ENCODE data around the gene KRTAP10-3. TPM values are rescaled to one million over a fixed set of nuclear protein-coding genes. Genes with fewer than 3 reads are reported as not detected.

Gene KRTAP10-3
- total RNA-seq, 1 experiment from 2014 or later = not detected

GRCh38 chr21:44517175-44517899 is 41.3 kb downstream of the KRTAP10-3 start:
- DNase-seq = peak; percentile 87 to 95
- intact Hi-C loops (cut with micrococcal nuclease; ENCODE audit: unreplicated experiment) = loop anchor here (10.0 kb wide), 1 partner anchor 277 kb away; no protein-coding TSS in a partner anchor
- Histone ChIP-seq H3K4me3 (ENCODE audit: low read depth, low read length) (peak overlapping the region; percentile 47), H3K27me3 (replicated peaks; ENCODE audit: control insufficient read depth, insufficient read depth, low read length) (no peaks in the 10 kb centered on the region), H3K4me1 (peaks cover 7% of the 10 kb centered on the region; the same call in 1 of the 2 replicates), H3K9me3 (no peaks in the 10 kb centered on the region), H3K36me3 (ENCODE audit: control insufficient read depth, insufficient read depth, low read length) (no peaks in the 10 kb centered on the region)
- Mint-ChIP-seq H3K27me3 (ENCODE audit: insufficient read depth, unreplicated experiment) (no peaks in the 10 kb centered on the region), H3K4me3 (ENCODE audit: unreplicated experiment) (peak overlapping the region; percentile 77), H3K36me3 (ENCODE audit: insufficient read depth, unreplicated experiment) (no peaks in the 10 kb centered on the region), H3K27ac (ENCODE audit: unreplicated experiment) (no peak overlapping the region), H3K4me1 (ENCODE audit: low read depth, unreplicated experiment) (peaks cover 17% of the 10 kb centered on the region), H3K9me3 (ENCODE audit: unreplicated experiment) (peaks cover 13% of the 10 kb centered on the region)
- POLR2A ChIA-PET = no interaction called here
- CTCF ChIA-PET = interaction anchor here (0.9 to 1.3 kb wide), 2 partner anchors 225 to 276 kb away, joined by 4 to 5 read pairs; no protein-coding TSS in a partner anchor
- TF ChIP-seq CTCF (IDR thresholded peaks at IDR 0.05; ENCODE audit: insufficient read depth in 1 of 2, low read depth in 1 of 2, low read length in 1 of 2, severe bottlenecking in 1 of 2, unreplicated experiment in 1 of 2) = no peak
- BruUV-seq (replicated peaks) = no TSS peak

GRCh38 chr21:44516828-44517174 is 41.8 kb downstream of the KRTAP10-3 start:
- H3K4me3 Mint-ChIP-seq (ENCODE audit: unreplicated experiment) = peak overlapping the region; percentile 77
- H3K36me3 Mint-ChIP-seq (ENCODE audit: insufficient read depth, unreplicated experiment) = no peaks in the 10 kb centered on the region
- no peak overlapping the region for H3K27ac Mint-ChIP-seq (ENCODE audit: unreplicated experiment)
- no peaks in the 10 kb centered on the region for H3K9me3 ChIP-seq
- peak overlapping the region; percentile 20 for H3K4me3 ChIP-seq (ENCODE audit: low read depth, low read length)
- no peak for DNase-seq
- H3K27me3 ChIP-seq (replicated peaks; ENCODE audit: control insufficient read depth, insufficient read depth, low read length) = no peaks in the 10 kb centered on the region
- H3K4me1 ChIP-seq = peaks cover 7% of the 10 kb centered on the region; the same call in 1 of the 2 replicates
- peaks cover 17% of the 10 kb centered on the region for H3K4me1 Mint-ChIP-seq (ENCODE audit: low read depth, unreplicated experiment)
- peaks cover 13% of the 10 kb centered on the region for H3K9me3 Mint-ChIP-seq (ENCODE audit: unreplicated experiment)
- no TSS peak for BruUV-seq (replicated peaks)
- POLR2A ChIA-PET = no interaction called here
- CTCF ChIA-PET = interaction anchor here (0.9 to 1.3 kb wide), 2 partner anchors 226 to 277 kb away, joined by 4 to 5 read pairs; no protein-coding TSS in a partner anchor
- TF ChIP-seq CTCF (IDR thresholded peaks at IDR 0.05; ENCODE audit: insufficient read depth in 1 of 2, low read depth in 1 of 2, low read length in 1 of 2, severe bottlenecking in 1 of 2, unreplicated experiment in 1 of 2) = no peak
- H3K27me3 Mint-ChIP-seq (ENCODE audit: insufficient read depth, unreplicated experiment) = no peaks in the 10 kb centered on the region
- H3K36me3 ChIP-seq (ENCODE audit: control insufficient read depth, insufficient read depth, low read length) = no peaks in the 10 kb centered on the region
- intact Hi-C loops (cut with micrococcal nuclease; ENCODE audit: unreplicated experiment) = loop anchor here (10.0 kb wide), 1 partner anchor 278 kb away; no protein-coding TSS in a partner anchor

GRCh38 chr21:44516342-44516741 is 42.3 kb downstream of the KRTAP10-3 start:
- no peaks in the 10 kb centered on the region for H3K36me3 Mint-ChIP-seq (ENCODE audit: insufficient read depth, unreplicated experiment)
- no peaks in the 10 kb centered on the region for H3K36me3 ChIP-seq (ENCODE audit: control insufficient read depth, insufficient read depth, low read length)
- no peaks in the 10 kb centered on the region for H3K27me3 Mint-ChIP-seq (ENCODE audit: insufficient read depth, unreplicated experiment)
- ChIA-PET POLR2A (no interaction called here), CTCF (no interaction called here)
- no peaks in the 10 kb centered on the region for H3K9me3 ChIP-seq
- H3K4me1 ChIP-seq = peaks cover 7% of the 10 kb centered on the region; the same call in 1 of the 2 replicates
- BruUV-seq (replicated peaks) = no TSS peak
- no peak overlapping the region for H3K4me3 Mint-ChIP-seq (ENCODE audit: unreplicated experiment)
- peaks cover 13% of the 10 kb centered on the region for H3K9me3 Mint-ChIP-seq (ENCODE audit: unreplicated experiment)
- intact Hi-C loops (cut with micrococcal nuclease; ENCODE audit: unreplicated experiment) = loop anchor here (10.0 kb wide), 1 partner anchor 278 kb away; no protein-coding TSS in a partner anchor
- peaks cover 17% of the 10 kb centered on the region for H3K4me1 Mint-ChIP-seq (ENCODE audit: low read depth, unreplicated experiment)
- no peaks in the 10 kb centered on the region for H3K27me3 ChIP-seq (replicated peaks; ENCODE audit: control insufficient read depth, insufficient read depth, low read length)
- H3K4me3 ChIP-seq (ENCODE audit: low read depth, low read length) = no peak overlapping the region
- no peak for TF ChIP-seq CTCF (IDR thresholded peaks at IDR 0.05; ENCODE audit: insufficient read depth in 1 of 2, low read depth in 1 of 2, low read length in 1 of 2, severe bottlenecking in 1 of 2, unreplicated experiment in 1 of 2)
- DNase-seq = no peak
- H3K27ac Mint-ChIP-seq (ENCODE audit: unreplicated experiment) = no peak overlapping the region
